GM19463 (cell line): ENCODE data around the gene CHPF.
A peak's percentile ranks its signal among the peaks of the same experiment; 100 is the strongest.

Experiments used
- ATAC-seq: cut with Tn5 transposase; IDR thresholded peaks from one replicate; pipeline ENCODE4 v1.9.1; 2021; ENCODE audit warnings: mild to moderate bottlenecking, moderate library complexity; ENCODE audit not compliant: unreplicated experiment

The CHPF gene

GRCh38 chr2:219533930-219534661 is 9.5 kb downstream of the CHPF start:
- no peak for ATAC-seq

DNA sequence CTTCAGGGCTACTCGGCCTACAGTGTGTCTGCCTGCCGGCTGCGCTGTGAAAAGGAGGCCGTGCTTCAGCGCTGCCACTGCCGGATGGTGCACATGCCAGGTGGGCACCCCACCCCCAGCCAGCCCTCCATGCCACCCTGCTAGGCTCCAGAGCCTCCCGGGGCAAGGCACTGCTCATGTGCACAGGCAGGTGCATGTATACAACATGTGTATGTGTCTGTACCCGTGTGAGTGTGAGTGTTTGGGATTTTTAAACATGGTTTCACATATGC is 11.3 kb downstream of the CHPF start:
- ATAC-seq: no peak

DNA sequence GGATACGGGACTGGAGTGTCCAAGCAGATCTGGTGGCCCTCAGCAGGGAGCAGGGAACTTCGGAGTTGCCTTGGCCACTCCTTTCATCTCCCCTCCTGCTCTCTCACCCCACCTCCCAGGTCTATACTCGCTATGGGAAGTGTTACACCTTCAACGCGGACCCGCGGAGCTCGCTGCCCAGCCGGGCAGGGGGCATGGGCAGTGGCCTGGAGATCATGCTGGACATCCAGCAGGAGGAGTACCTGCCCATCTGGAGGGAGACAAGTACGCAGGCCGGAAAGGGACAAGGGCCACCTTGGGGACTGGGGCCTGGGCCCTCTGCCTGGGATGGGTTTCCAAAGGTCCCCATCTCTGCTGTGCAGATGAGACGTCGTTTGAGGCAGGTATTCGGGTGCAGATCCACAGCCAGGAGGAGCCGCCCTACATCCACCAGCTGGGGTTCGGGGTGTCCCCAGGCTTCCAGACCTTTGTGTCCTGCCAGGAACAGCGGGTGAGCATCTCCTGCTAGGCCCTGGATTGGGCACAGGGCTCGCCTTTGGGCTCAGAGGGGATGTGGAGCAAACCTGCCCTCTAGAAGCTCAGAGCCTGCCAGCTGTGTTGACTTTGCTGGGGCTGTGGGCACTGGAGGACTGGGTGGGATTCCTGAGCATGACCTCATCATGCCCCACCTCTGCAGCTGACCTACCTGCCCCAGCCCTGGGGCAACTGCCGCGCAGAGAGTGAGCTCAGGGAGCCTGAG is 11.8 kb downstream of the CHPF start:
- no peak for ATAC-seq

GRCh38 chr2:219530048-219530963 is 13.3 kb downstream of the CHPF start:
- ATAC-seq: peak; percentile 92

DNA sequence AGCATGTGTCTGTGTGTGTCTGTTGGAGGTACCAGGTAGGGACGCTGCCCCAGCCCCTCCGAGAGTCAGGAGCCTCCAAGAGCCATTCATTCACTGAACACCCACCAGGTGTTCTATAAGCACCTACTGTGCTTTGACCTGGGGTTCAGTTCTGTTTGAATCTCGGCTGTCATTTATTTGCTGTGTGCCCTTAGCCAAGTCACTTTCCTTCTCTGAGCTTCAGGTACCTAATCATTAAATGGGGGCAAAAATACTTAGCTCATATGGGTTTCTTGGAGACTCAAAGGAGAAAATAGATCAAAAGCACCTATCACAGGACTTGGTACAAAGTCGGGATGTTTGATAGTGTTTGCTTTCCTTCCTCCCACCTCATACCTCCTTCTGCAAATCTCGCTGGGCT is 16.1 kb downstream of the CHPF start:
- no peak for ATAC-seq

GRCh38 chr2:219527076-219527394 is 16.6 kb downstream of the CHPF start:
- ATAC-seq: no peak

GRCh38 chr2:219526320-219527075 is 17.1 kb downstream of the CHPF start:
- ATAC-seq: no peak

DNA sequence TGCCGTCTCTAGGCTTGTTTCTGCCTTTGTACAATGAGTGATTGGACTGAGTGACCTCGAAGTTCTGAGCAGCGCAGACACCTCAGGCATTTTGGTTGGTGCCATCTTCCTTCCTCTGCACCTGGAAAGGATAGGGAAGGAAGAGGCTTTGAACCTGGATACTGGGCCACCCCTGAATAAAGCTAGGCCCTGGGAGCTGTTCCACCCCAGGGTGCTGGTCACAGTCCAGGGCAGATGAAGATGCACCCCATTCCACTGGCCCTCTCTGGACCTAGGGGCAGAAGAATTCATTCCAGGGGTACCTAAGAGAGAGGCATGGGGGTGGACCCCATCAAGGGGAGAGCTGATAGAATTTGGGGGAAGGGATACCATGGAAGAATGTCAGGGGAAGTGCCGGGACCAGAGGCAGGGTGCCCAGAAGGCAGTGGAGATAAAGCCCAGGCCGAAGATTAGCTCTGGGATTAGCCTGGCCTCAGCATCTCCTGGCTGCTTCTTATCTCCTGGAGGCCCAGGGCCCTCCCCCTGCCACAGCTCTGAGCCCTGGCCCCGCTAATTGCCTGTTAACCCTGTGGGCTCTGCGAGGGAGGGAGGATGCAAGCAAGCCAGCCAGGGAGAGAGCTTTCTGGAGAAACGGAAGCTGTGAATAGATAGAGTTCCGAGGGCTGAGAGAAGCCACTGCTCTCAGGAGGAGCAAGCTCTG is 17.9 kb downstream of the CHPF start:
- ATAC-seq: no peak

DNA sequence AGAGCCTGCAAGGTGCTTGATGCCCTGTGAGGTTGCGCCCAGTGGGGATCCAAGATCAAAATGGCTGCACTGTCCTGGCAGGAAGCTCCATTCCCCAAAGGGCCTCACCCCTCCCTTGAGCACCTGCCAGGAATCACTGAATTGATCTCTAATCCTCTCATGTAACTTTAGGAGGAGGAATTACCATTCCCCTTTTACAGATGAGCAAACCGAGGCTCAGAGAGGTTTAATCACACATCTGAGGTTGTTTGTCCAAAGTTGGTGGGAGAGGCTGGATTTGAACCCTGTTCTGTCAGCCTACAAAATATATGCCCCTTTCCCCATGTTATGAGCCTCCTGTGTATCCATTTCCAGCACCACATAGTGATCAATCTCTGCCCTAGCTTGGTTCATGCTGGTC is 18.8 kb downstream of the CHPF start:
- ATAC-seq: no peak

DNA sequence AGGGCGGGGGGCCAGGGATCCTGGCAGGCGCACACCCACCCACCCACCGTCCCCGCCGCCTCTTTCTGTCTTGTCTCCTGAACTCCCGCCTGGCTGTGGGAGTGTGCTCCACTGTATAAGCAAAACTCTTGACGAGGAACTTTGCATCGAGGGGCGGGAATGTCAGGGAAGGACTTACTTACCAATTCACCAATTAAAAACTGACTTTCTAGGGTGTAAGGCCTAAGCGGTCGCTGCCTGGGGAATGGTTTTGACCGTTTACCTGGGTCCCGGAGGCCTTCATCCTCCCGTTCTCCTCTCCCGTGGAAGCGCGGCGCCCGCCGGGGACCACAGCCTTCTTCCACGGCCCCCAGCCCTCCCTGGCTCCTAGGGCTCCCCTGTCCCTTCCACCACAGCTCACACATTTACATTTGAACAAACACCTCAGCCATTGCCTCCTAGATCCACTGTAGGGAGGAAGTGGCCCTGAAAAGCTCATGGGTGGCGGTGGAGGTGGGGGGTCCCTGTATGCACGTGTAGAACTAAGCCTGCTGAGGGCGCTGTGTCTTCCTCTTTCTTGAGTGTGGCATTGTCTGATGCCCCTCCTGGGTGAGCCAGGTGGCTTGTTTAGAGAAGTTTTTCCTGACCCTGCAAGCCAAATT is 20.5 kb downstream of the CHPF start:
- ATAC-seq: no peak

GRCh38 chr2:219522111-219523030 is 21.2 kb downstream of the CHPF start:
- ATAC-seq: no peak

- no peak for ATAC-seq
These were observed 22.3 kb downstream of the CHPF start for GRCh38 chr2:219521066-219521880.

DNA sequence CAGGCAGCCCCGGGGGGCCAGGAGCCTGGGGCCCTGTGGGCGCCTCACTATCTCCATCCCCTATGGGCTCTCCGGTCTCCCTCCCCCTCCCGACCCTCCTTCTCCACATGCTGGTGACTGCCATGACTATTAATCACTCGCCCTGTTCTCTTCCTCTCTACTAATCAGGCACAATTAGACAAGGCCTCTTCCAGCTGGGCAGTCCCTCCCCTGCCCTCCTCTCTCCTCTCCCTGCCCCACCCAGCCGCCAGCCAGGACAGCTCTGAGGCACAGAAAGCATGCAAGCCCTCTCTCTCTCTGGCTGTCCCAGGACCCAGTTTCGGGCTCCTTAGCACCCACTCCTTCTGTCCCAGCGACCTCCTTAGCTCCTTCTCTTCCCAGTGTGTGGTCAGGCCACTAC is 23.5 kb downstream of the CHPF start:
- ATAC-seq: no peak

DNA sequence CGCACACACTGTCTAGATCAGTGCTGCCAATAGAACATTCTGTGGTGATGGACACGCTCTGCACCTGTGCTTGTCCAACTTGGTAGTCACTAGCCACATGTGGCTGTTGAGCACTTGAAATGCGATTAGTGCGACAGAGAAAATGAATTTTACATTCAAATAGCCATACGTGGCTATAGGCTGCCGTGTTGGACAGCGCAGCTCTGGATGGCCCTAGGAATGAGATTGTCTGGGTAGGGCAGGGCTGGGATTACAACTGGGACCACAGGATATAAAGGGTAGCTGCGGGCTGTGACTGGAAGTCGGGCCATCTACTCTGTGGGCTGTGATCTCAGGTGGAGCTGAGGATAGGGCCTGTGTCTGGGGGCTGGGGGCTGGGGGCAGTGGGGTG is 24.1 kb downstream of the CHPF start:
- ATAC-seq: no peak

GRCh38 chr2:219517954-219518778 is 25.4 kb downstream of the CHPF start:
- no peak for ATAC-seq

- ATAC-seq: no peak
These were observed 26.7 kb downstream of the CHPF start for GRCh38 chr2:219516888-219517287.

GRCh38 chr2:219515874-219516629 is 27.6 kb downstream of the CHPF start:
- ATAC-seq: no peak
